SH-SY5Y (cell line): ENCODE data around the gene EXOC6B.

Source experiments
- GATA2 ChIP-seq: IDR thresholded peaks from 2 replicates; pipeline ENCODE4 v1.6.1; 2011; ENCODE audit warnings: mild to moderate bottlenecking, low read depth, low read length
- GATA3 ChIP-seq: IDR thresholded peaks from 2 replicates; pipeline ENCODE4 v1.6.1; 2011; ENCODE audit warnings: low read depth, mild to moderate bottlenecking, low read length, moderate library complexity

- no peak for TF ChIP-seq GATA3
- no peak for TF ChIP-seq GATA2
Measured at GRCh38 chr2:72349016-72349415, 476.8 kb downstream of the EXOC6B start.
